Brain pericyte (primary cell): Measurements from ENCODE around the gene NTRK2.
"Not testable (repeated sequence)": the region's sequence is repeated elsewhere in the genome, so short reads cannot be mapped to it uniquely, and the experiment has no call there.

Experiments
- DNase-seq: peaks from one replicate; pipeline ENCODE4 v3.0.0-alpha.2; 2012; ENCODE audit warnings: low read depth, low spot score

Gene NTRK2

DNA sequence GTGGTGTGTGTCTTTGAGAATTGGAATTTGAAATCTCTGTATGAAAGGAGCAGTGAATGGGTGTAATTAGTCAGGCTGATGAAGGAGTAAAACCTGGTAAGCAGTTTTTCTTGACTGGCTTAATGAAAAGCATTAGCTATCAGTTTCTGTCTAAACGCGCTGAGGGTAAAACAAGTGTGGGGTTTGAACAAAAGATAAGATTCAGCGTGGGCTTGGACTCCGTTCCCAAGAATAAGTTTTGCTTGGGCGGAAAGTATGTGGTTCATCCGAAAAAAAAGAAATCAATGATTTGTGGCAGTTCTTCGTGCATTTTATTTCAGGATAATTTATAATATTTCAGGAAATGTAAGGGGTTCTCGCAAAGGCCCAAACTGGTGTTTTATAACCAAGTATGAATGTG is 217.3 kb downstream of the NTRK2 start:
- DNase-seq: no peak

GRCh38 chr9:84891924-84892323 is 222.4 kb downstream of the NTRK2 start:
- no peak for DNase-seq

DNA sequence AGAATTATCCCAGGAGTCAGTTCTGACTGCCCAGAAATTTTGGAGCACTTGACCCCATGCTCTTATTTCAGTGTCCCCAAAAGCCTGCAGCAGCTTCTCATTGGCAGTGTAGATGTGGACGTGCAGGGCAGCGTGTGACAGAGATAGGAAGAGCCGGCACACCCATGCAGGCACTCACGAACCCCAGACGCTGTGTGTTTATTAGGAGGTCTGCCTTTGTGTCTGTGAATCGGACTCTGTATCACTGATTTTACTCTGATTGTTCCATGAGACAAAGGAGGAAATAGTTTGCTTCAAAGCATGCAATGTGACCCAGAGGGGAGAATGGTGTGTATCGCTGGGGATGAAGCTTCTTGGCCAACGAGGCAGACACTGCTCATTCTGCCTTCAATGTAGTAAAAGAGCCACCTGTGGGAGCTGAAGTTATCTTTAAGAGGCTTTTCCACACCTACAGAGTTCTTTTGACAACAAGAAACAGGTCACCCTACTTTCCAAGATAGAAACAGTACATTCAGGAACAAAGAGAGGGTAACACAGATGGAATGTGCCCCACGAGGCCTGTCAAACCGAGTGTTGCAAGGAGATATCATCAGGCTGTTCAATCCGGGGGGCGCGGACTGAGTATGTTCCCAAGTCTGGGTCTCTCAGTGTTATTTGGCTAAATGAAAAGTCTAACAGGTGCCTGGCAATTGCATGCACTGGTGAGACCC is 224.0 kb downstream of the NTRK2 start:
- no peak for DNase-seq

DNA sequence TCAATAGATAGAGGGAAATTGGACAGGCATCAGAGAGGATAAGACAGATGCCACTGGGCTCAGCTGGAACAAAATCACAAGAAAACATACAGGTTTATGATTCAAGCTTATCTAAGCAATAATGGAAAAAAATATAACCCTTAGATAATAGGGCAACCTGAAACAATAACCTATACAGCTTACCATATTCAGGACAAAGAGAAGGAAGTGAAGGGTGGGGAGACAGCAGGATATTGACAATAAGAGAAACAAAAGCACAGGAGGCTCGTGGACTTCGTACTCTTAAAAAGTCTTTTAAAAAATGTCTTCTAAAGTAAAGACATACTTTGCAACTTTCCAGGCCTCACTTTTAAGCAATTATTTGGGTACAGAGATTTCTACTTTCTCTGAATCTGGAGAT is 225.3 kb downstream of the NTRK2 start:
- DNase-seq: no peak

- DNase-seq: no peak
Observed at GRCh38 chr9:84897362-84898094, 228.0 kb downstream of the NTRK2 start.

- DNase-seq: no peak
Observed at GRCh38 chr9:84898188-84898587, 228.7 kb downstream of the NTRK2 start.

DNA sequence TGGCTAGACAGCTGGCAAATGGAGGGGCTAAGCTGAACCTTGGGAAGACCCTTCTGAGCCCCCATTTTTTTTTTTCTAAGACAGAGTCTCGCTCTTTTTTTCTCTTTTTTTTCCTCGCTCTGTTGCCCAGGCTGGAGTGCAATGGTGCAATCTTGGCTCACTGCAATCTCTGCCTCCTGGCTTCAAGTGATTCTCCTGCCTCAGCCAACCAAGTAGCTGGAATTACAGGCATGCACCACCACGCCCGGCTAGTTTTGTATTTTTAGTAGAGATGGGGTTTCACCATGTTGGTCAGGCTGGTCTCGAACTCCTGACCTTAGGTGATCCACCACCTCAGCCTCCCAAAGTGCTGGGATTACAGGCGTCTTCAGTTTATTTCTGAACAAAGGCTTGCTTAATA is 229.1 kb downstream of the NTRK2 start:
- DNase-seq: not testable (repeated sequence)

DNA sequence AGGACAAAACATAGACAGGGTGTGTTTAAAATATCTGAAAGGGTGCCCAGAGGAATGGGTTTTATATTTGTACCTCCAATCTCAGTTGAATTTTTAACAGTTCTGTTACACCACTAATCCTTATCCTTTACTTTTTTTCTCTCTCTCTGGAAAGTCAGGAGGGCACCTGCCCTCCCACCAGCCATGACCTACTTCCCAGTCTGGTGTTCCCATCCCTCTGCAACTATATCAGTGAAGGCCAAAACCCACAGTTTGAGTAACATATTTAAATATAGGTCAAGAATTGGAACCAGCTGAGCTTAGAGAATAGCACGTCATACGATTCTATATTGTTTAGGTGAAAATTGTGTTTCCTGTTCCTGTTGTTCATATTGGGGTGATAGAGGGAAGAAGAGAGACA is 229.8 kb downstream of the NTRK2 start:
- no peak for DNase-seq

- DNase-seq: no peak
Observed at GRCh38 chr9:84900421-84900820, 230.9 kb downstream of the NTRK2 start.

GRCh38 chr9:84903963-84904362 is 234.4 kb downstream of the NTRK2 start:
- DNase-seq: no peak

GRCh38 chr9:84916769-84917168 is 247.2 kb downstream of the NTRK2 start:
- no peak for DNase-seq

GRCh38 chr9:84917366-84918070 is 248.0 kb downstream of the NTRK2 start:
- no peak for DNase-seq

GRCh38 chr9:84919440-84919839 is 249.9 kb downstream of the NTRK2 start:
- no peak for DNase-seq

DNA sequence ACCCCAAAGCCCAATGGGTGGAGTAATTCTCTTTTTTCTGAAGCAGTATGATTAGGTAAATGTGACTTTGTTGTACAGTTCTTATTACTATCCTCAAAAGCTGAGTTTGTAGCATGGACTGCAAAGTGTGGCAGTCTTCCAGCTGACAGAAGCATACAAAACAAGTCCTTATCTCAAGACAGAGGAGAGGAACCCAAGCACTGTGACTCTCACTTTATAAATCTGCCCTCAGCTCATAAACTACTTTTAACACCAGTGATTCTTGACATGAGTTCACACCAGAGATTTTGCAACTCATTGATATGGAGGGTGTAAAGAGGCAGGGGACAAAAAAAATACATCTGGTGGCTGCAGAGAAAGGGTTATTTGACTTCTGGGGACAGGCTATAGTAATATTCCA is 251.6 kb downstream of the NTRK2 start:
- no peak for DNase-seq

DNA sequence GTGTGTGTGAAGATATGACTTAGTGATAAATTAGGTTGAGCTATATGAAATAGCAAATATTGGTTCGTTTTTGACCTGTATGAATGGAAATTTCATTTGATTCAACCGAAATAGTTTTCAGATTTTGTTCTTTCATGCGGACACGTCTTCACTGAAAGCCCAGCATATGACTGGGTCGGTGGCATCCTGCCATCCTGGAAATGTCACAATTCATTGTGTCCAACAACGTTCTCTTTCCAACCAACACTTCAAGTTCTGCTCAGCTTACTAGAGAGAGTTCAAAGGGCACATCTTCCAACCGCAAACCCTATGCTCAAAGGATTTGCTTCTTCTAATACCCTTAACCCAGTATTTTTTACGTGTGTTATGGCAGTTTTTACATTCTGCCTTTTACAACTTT is 252.5 kb downstream of the NTRK2 start:
- no peak for DNase-seq

GRCh38 chr9:84924266-84924665 is 254.7 kb downstream of the NTRK2 start:
- DNase-seq: no peak

DNA sequence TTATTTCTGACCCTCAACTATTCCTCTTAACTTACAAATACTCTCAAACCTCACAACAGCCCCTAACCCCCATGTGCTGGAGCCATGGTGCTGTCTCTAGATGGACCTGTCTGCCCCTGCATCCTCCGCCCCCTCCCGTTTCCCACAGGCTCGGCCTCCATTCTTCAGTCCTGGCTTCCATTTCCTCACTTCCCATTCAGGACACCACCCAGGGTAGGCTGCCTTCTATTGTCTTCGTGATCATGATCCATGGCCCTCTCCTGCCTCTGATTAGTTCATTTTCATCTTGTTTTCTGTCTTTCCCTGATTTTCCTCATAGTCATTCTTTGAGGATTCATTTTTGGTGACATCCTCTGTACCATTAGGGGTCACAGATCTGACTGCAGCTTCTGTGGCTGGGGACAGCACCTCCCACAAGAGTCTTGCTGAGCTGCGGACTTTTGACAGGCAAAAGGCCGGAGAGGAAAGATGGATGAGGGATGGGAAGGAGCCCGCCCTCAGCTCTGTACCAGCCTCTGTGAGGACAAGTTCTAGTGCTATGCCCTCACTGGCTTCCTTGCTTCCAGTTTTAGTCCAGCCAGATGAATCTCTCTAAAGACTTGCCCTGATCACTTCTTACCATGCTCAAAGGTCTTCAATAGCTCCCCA is 255.8 kb downstream of the NTRK2 start:
- no peak for DNase-seq

DNA sequence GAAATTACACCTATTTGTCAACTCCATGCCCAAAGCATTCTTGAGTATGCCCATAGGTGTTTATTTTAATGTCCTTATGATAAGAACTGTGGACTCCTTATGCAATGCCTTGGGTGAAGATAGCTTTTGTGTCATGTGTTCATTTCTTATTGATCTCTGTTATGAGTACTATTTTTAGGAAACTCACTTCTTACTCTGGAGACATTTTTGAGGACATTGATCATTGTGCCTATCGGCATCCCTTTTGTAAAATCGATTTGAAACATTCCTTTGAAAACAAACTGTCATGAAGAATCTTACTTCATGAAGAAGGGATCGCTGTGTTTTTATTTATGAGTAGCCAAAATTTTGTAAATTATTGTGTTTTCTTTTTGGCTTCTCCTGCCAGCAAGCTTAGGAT is 257.3 kb downstream of the NTRK2 start:
- DNase-seq: no peak

- DNase-seq: no peak
Observed at GRCh38 chr9:84928419-84928818, 258.9 kb downstream of the NTRK2 start.

DNA sequence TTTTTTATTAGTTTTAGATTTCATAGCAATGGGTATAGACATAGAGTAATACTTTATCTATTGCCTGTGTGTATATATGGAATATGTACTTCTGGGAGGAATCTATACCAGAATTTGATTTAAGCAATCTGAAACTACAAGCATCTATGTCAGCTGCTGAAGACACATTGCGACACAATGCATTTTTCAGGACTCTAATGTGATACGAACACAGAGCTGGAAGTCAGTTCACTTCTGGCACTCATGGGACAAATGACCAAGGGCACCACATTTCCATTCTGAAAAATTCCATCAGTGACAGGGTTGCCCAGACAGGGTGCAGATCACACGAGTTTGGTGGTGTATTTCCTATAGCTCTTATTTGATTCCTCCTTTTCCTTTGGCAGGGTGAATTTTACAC is 259.5 kb downstream of the NTRK2 start:
- DNase-seq: no peak

DNA sequence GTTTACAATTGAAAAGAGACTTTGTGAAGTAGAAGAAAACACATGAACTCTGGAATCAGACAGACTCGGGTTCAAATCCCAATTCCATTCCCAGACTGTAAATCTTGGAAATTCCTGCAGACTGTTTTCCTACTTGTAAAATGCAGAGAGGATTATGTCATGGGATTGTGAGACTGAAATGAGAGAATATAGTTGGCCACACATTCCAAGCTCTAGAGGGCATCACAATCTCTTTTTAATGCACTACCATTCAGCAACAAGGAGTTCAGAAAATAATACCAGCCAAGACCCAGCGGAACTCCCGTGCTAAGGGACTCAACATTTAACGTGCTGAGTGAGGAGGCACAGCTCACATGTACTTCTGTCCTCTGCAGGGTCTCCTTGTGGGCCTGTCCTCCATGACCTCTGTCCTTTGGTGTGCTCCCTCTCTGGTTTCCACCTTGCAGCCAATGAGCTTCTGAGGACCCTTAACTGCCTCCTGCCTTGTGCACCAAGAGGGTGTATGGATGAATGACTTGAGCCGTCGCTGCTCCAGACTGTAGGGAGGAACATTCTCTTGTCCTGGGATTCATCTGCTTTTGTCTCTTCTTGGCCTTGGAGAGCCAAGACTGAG is 263.5 kb downstream of the NTRK2 start:
- DNase-seq: no peak
